H1 (cell line): ENCODE data around the gene CELF5.

Experiments
- ASH2L ChIP-seq: fragments of 200-600, 300-600 bp; sonication (generic); IDR thresholded peaks from one replicate; pipeline ENCODE4 v1.7.1; 2017; ENCODE audit warnings: low read length
- CHD2 ChIP-seq: IDR thresholded peaks from 2 replicates; pipeline ENCODE4 v1.6.1; 2012; ENCODE audit warnings: low read length, improper control_type of control experiment
- KDM1A ChIP-seq: fragments of 200-600, 300-600 bp; sonication (generic); IDR thresholded peaks from 2 replicates; pipeline ENCODE4 v1.7.1; 2016; ENCODE audit warnings: mild to moderate bottlenecking, low read length, borderline replicate concordance
- NRF1 ChIP-seq: IDR thresholded peaks from 2 replicates; pipeline ENCODE4 v1.6.1; 2011; ENCODE audit warnings: mild to moderate bottlenecking, low read depth, low read length, improper control_type of control experiment
- POLR2AphosphoS5 ChIP-seq: IDR thresholded peaks from 2 replicates; pipeline ENCODE4 v1.6.1; 2011; ENCODE audit warnings: low read depth, low read length
- RAD21 ChIP-seq, 2 experiments: IDR thresholded peaks in 1 of 2; conservative IDR thresholded peaks in 1 of 2; 2 replicates each; pipeline ENCODE4 v1.6.1; 2011; ENCODE audit warnings: low read depth in 2 of 2, low read length in 2 of 2, improper control_type of control experiment in 1 of 2, inconsistent platforms in 1 of 2, mild to moderate bottlenecking in 1 of 2, moderate library complexity in 1 of 2
- SIRT6 ChIP-seq: IDR thresholded peaks from one replicate; pipeline ENCODE4 v1.7.1; 2012; ENCODE audit warnings: low read length, inconsistent platforms
- SP2 ChIP-seq: IDR thresholded peaks from 2 replicates; pipeline ENCODE4 v1.6.1; 2012; ENCODE audit warnings: mild to moderate bottlenecking, low read length, inconsistent platforms
- SP4 ChIP-seq: IDR thresholded peaks from 2 replicates; pipeline ENCODE4 v1.6.1; 2012; ENCODE audit warnings: low read length, inconsistent platforms
- TAF1 ChIP-seq: IDR thresholded peaks from 2 replicates; pipeline ENCODE4 v1.6.1; 2011; ENCODE audit warnings: mild to moderate bottlenecking, low read depth, low read length
- TAF7 ChIP-seq: optimal IDR thresholded peaks from 2 replicates; pipeline ENCODE3; 2011; ENCODE audit warnings: low read depth, mild to moderate bottlenecking, inconsistent platforms, low read length, moderate library complexity, borderline replicate concordance
- ZNF274 ChIP-seq: IDR thresholded peaks from 2 replicates; pipeline ENCODE4 v1.7.0; 2012; ENCODE audit warnings: low read length, borderline replicate concordance; ENCODE audit errors: extremely low read depth
- TF ChIP-seq, protein P1 (sequence below), 3 experiments: IDR thresholded peaks; 1 replicate in 2 of 3; 2 replicates in 1 of 3; pipeline versions ENCODE4 v1.5.1 to v1.6.1; 2011; ENCODE audit warnings: low read length in 3 of 3, mild to moderate bottlenecking in 3 of 3, inconsistent platforms in 2 of 3, low read depth in 1 of 3, moderate library complexity in 1 of 3; ENCODE audit not compliant: insufficient read depth in 1 of 3; ENCODE audit errors: control extremely low read depth in 1 of 3

DNA sequence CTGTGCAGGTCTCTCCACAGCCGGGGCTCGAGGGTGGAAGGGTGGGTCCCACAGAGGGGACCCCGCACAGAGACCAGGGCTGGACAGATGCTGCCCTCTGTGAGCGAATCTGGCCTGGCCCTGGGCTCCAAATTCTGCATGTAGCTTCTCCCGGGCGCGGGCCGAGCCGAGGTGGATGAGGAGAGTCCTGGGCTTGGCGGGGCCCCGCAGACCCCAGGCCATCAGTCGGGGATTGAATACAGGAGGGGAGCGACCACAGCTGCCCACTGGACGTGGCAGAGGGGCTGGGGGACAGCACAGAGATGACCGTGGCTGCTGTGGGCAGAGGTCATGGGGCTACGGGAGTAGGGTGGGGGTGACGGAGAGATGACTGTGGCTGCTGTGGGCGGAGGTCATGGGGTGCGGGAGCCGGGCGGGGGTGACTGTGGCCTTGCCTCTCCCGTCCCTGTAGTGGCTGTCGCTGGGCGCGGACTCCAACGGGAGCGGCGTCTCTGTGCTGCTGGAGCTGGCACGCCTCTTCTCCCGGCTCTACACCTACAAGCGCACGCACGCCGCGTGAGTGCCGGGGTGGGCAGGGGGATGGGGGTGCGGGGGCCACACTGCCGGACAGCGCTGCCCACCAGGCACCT lies 23.3 kb upstream of the CELF5 start:
- TF ChIP-seq, protein P1, sequence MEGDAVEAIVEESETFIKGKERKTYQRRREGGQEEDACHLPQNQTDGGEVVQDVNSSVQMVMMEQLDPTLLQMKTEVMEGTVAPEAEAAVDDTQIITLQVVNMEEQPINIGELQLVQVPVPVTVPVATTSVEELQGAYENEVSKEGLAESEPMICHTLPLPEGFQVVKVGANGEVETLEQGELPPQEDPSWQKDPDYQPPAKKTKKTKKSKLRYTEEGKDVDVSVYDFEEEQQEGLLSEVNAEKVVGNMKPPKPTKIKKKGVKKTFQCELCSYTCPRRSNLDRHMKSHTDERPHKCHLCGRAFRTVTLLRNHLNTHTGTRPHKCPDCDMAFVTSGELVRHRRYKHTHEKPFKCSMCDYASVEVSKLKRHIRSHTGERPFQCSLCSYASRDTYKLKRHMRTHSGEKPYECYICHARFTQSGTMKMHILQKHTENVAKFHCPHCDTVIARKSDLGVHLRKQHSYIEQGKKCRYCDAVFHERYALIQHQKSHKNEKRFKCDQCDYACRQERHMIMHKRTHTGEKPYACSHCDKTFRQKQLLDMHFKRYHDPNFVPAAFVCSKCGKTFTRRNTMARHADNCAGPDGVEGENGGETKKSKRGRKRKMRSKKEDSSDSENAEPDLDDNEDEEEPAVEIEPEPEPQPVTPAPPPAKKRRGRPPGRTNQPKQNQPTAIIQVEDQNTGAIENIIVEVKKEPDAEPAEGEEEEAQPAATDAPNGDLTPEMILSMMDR (IDR thresholded peaks at IDR 0.05; ENCODE audit: control extremely low read depth in 1 of 3, insufficient read depth in 1 of 3, low read depth in 1 of 3, low read length in 3 of 3): no peak
- TF ChIP-seq CHD2: no peak
- TF ChIP-seq POLR2AphosphoS5: no peak
- TF ChIP-seq SP2: no peak
- no peak for TF ChIP-seq NRF1
- TF ChIP-seq ASH2L: no peak
- no peak for TF ChIP-seq TAF7
- no peak for TF ChIP-seq SP4
- TF ChIP-seq TAF1: no peak
- TF ChIP-seq KDM1A: no peak
- no peak for TF ChIP-seq SIRT6
- no peak for TF ChIP-seq RAD21 (IDR thresholded peaks at IDR 0.05 in 1 of 2, conservative IDR thresholded peaks at IDR 0.05 in 1 of 2; ENCODE audit: low read depth in 2 of 2, low read length in 2 of 2)
- TF ChIP-seq ZNF274: no peak
